ENCODE data around the gene TMEM269.
"Not testable (repeated sequence)": the region's sequence is repeated elsewhere in the genome, so short reads cannot be mapped to it uniquely, and the experiment has no call there.

TMEM269 gene

GRCh38 chr1:42777852-42778251 lies 6.9 kb upstream of the TMEM269 start:
- DNase-seq: no peak

DNA sequence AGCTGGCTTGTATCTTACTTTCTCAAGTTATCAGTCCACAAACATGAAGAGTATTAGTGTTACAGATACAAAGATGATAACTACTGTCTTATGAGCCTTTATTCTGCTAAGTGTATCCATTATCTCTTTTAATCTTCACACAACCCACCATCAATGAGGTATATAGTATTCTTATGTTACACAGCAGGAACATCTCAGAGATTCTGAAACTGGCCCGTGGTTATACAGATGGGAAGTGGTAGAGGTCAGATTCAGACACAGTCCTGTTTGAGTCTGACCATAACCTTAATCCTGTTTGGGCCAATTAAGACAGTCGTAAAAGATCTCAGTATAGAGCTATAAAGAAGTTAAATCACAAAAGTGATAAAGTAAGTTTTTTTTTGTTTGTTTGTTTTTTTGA lies 5.1 kb upstream of the TMEM269 start:
- DNase-seq: no peak

GRCh38 chr1:42780176-42780575 lies 4.6 kb upstream of the TMEM269 start:
- no peak for DNase-seq

GRCh38 chr1:42783092-42783491 lies 1.7 kb upstream of the TMEM269 start:
- DNase-seq: no peak

- no peak for DNase-seq
These were observed 245 bp upstream of the TMEM269 start for GRCh38 chr1:42784547-42784945.

DNA sequence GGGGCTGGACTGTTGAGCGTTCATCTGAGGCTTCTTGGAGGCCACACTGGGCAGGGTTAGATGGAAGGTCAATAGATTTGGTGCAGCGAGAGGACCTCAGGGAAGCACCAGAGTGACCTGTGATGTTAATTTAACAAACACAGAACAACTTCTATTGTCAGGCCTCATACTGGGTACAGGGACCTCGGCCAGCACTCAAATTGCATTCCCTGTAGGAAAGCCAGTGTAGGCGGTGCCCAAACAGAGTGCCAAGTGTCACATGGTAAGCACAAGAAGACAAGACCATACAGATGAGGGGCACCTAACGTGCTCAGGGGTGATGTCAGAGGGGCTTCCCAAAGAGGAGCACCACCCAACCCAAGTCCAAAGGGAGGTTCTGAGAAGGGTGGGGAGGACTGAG lies 1.3 kb downstream of the TMEM269 start:
- DNase-seq: no peak

- no peak for DNase-seq
These were observed 3.2 kb downstream of the TMEM269 start for GRCh38 chr1:42788021-42788420.

DNA sequence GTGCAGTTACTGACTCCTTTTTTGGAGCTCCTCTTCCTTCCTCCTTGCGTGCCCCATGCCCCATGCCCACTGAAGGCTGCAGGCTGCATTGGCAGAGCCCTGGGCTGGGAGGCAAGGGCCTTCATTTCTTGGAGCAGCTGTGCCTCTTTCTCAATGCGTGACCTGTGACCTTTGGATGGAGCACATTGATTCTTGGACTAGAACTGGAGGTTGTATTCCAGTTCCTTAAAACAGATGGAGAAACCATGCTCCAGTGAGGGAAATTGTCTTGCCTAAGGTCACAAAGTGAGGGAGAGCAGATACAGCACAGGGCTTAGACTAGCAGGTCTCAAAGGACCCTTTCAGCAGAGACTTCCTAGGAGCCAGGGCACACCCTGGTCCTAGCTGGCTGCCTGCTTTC lies 9.0 kb downstream of the TMEM269 start:
- DNase-seq: no peak

DNA sequence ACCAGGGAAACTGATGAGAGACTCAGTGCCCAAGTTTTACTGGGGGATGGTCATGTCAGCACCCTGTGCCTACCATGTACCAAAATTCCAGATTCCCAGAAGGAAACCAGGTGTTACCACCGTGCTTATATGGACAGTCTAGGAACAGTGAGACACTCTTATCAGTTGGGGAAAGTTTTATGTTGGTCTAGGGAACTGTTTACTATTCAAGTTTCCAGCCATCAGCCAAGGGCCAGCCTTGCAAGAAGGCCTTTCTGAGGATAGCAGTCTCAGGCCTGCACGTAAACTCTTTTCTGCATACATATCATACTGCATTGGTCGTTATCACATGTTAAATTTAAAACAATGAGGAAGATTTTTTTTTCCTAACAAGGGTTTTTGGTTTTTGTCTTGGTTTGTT lies 12.6 kb downstream of the TMEM269 start:
- no peak for DNase-seq

DNA sequence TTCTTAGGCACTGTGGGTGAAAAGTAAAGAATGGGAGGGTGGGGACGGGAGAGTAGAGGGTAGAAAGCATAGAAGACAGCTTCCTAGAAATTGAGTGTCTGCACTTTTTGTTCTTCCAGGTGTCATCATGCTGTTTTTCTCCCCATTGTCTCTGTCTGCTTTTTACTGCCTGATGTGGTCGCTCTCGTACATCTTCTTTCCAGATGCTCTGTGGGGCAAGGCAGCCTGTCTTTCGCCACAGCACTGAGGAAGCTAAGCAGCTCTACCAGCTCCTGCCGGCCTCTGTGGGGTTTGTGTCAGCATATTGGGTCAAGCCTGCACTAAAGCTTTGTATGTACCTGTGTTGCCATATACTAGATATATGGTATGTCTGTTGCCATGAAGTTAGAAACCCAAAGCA lies 13.2 kb downstream of the TMEM269 start:
- DNase-seq: no peak

- DNase-seq: no peak
These were observed 17.2 kb downstream of the TMEM269 start for GRCh38 chr1:42801832-42802473.

GRCh38 chr1:42806171-42806570 lies 21.4 kb downstream of the TMEM269 start:
- DNase-seq: no peak

GRCh38 chr1:42806593-42806992 lies 21.8 kb downstream of the TMEM269 start:
- DNase-seq: no peak

GRCh38 chr1:42807056-42807668 lies 22.4 kb downstream of the TMEM269 start:
- no peak for DNase-seq

- not testable (repeated sequence) for DNase-seq
These were observed 30.0 kb downstream of the TMEM269 start for GRCh38 chr1:42814815-42815214.

- no peak for DNase-seq
These were observed 31.3 kb downstream of the TMEM269 start for GRCh38 chr1:42815941-42816584.

DNA sequence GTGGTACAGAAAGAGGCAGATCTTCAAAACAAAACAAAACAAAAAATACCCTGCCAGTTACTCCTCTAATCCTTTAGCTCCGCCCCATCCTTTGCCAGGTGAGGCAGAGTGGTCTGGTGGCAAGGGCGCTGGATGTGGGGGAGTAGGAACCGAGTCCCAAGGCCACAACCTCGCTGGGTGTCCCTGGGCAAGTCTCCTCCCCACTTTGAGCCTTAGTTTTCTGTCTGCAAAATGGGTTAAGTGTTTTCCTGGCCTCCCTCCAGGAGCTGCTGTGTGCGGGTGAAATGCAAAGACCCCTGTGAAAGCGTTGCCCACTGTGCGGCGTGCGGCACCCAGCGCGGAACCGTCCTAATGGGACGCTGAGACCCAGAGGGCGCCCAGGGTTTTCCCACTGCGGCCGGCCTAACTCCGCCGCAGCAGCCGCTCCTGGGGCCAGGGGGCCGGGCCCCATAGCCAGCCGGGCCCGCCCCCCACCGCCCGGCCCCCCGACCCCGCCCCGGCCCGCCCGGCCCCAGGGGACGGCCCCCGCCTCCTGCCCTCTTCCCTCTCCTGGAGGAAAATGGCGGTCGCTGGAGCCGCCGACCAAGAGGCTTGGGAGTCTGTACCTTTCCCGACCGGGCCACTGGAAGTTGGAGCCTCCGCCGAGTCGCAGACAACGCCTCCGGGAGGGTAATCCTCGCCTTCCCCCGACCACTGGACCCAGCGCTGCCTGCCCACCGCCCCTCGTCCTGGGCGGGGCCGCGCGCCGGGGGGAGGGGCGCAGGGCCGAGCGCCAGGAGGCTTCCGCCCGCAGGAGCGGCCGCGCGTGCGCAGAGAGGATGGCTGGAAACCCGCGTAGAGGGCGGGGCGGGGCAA lies 32.0 kb downstream of the TMEM269 start, which contains the start of the genes ERMAP and SVBP:
TSS of gene ERMAP (plus strand) at position 538 of the 855 bp plus-strand sequence. CDS start 13,327 bp downstream, outside the sequence.
TSS of gene SVBP (minus strand) at position 813 of the 855 bp plus-strand sequence. CDS start 853 bp downstream, outside the sequence.
- DNase-seq: peak; percentile 79 to 88

- DNase-seq: no peak
These were observed 32.6 kb downstream of the TMEM269 start for GRCh38 chr1:42817440-42817767.

GRCh38 chr1:42817976-42818375 lies 33.2 kb downstream of the TMEM269 start:
- DNase-seq: no peak

DNA sequence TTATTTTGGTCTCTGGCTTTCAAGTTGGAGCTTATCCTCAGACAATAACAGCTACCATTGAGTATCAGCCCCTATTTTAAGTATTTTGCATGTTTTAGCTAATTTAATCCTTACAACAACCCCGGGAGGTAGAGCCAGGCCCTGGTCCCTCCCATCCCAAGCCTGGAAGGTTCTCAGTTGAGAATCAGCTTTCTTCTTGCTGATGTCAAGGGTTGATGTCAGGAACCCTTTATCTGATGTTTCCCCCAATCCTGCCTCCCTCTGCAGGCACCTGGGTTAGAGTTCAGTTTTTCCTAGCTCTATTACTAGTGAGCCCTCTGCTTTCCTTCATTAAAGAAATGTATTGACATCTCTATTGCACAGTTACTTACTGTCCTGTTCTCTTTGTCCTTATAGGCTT lies 36.0 kb downstream of the TMEM269 start:
- DNase-seq: no peak

DNA sequence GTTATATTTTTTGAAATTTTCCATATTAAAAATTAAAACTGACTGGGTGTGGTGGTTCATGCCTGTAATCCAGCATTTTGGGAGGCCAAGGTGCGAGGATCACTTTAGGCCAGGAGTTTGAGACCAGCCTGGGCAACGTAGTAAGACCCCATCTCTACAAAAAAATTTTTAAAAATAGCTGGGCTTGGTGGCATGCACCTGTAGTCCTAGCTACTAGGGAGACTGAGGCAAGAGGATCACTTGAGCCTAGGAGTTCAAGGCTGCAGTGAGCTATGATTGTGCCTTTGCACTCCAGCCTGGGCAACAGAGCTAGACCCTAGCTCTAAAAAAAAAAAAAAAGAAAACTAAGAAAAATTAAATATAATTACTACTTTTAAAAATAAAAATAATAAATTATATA lies 36.9 kb downstream of the TMEM269 start:
- no peak for DNase-seq

DNA sequence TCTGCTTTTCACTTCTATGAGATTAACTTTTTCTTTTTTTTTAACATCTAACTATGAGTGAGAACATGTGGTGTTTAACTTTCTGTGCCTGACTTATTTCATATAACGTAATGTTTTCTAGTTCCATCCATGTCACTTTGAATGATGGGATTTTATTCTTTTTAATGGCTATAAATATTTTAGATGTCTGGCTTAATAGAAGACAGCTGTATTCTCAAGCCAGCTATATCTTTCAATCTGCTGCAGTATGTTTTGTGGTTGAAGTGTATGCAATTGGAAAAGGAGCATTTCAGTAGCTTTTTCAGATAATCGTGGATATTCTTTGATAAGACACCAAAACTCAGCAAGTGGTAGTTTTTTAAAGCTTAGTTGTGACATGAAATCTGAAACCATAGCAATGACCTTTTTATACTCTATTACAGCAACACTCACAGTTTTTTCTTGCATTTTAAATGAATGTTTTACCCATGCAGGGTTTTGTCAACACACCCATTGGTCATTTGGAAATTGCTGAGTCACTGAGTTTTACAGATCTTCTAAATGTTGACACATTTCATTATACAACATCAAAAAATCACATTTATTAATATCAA lies 38.1 kb downstream of the TMEM269 start:
- no peak for DNase-seq

DNA sequence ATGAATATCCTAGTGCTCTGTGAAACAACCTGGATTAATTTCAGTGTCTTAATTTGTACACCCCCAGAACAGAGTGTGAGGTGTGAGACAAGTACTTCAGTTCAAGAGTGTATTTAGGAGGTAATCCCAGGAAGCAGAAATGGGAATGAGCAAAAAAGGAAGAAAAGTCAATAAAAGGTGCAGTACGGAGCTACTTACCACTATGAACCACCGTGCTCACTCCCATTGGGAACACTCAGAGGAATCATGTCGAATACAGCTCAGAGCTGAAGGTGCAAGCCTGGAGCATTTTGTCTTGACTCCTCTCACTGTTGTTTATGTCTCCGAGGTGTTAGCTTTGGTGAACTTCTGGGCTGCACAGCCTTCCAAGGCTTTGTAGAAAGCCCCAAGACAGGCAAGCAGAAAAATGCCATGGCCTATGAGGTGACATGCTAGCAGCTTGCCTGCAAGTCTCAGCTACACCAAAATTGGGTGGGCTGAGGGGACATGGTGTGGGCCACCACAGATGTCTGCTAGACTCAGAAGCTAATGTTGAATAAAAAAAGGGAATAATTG lies 39.8 kb downstream of the TMEM269 start:
- DNase-seq: no peak
